NCI-H1694 (cell line): ENCODE results near the gene ANKRD33B.
"Not testable (repeated sequence)": the region's sequence is repeated elsewhere in the genome, so short reads cannot be mapped to it uniquely, and the experiment has no call there.

Experiments
- DNase-seq: peaks from one replicate; lab custom pipeline; 2025; lab: John Stamatoyannopoulos, UW

The ANKRD33B gene

DNA sequence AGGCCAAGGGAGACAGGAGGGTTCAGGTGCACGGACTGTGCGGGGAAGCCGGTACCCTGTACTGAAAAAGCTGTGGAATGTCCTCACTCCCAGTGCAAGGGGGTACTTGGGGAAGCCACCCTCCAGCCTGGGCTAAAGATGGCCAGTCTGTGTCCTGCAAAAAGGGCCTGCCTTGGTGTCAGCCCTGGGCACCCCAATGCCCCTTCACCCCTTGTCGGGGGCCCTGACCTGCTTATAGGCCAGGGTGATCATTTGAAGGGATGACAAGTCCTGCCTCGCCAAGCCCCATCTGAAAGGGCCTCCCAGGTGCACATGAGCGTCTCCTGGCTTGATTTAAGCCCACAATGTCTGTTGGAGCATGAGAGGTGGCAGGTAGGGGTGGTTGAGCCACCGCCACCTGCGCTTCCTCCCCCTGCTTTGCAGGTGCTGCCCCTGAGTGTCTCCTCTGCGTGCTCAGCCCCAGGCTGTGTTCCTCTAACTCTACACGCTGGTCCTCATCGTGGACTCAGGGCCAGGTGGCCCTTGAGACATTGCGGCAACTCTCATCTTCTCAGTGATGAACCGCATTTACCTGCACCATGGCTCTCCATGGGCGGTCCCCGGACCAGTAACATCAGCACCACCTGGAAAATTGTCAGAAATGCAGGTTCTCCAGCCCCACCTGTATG is 97.0 kb downstream of the ANKRD33B start:
- no peak for DNase-seq

DNA sequence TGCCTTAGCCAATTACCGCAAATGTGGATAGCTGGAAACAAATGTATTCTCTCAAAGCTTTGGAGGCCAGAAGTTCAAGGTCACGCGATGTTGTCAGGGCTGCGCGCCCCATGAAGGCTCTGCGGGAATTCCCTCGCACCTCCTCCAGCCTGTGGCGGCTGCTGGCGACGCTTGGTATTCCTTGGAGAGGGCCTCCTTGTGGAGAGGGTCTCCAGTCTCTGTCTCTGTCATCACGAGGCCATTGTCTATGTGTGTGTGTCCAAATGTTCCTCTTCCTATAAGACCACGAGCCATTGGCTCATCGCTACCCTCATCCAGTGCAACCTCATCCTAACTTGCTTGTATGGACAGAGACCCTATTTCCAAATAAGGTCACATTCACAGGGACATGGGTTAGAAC is 97.5 kb downstream of the ANKRD33B start:
- no peak for DNase-seq

DNA sequence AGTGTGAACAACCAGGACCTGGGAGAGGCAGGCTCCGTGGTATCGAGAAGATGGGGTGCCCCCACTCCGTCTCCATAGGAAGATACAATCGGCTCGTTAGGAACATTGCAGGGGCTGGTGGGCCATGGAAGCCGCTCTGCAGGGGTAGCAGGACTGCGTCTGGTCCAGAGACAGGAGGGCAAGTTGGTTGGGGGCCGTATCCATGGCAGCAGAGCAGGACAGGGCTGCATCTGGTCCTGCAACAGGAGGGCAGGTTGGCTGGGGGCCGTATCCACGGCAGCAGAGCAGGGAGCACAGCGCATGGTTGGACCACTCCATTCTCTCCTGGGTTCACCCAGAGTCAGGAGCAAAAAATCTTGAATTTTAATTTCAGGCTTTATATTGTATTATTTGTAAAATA is 98.2 kb downstream of the ANKRD33B start:
- DNase-seq = no peak

DNA sequence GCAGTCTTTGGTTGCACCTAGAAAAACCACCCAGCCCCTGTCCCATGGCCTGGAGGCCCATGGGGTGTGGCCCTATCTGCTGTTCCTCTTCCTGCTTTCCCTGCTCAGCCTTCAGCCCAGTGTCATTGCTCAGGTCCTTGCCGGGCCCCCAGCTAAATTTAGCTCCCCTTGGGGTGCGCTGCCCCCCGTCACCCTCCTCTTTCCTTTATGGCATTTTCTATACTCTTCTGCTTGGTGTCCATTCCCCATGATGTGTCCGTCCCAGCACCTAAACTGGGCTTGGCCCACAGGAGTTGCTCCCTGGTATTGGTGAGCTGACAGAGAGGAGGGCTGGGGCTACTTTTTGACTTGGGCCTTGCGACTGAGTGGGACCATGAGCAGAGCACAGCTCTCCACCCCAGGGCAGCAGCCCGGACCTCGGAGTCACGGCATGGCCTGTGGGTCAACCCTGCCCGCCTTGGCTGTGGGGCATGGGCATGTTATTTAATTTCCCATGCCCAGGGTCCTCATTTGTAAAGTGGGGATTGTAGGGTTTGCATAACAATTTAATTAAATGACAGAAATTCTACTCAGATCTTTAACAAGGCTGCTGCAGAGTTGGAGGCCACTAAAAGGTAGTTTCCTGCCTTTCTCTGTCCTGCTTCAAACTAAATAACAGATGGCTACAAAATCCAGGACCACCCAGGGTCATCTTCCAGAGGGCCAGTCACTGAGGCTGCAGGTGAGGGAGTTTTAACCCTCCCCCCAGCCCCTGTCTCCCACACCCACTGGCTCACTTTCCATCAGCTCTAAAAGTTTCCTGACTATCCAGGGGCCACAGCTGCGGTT is 99.0 kb downstream of the ANKRD33B start:
- DNase-seq = no peak

DNA sequence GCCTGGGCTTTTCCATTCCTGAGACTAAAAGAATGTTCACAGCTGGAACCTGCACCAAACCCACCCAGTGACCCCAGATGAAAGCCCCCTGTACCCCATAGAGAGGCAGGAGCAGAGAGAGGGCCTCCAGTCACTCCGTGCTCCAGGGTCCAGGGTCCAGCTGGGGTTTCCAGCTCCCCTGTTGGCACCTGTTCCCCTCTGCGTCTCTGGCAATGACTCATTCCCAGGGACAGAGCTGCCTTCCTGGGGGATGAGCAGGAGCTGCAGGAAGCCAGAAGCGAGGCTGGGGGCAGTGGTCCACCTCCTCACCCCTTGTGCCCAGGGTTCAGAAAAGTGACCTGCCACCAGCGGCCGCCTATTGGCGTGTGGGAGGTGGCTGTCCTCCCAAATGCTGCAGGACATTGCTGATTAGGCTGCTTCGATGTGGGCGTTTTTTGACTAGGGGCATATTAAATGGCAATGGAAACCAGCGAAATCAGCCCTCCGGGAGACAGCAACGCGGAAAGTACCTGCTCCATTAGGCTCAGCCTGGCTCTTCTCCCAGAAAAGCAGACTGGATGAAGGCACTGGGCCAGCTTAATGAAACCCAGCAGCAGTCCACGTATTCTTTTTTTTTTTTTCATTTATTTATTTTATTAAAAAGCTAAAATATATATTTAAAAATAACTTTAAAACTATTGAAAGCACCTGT is 99.8 kb downstream of the ANKRD33B start:
- DNase-seq = peak; percentile 88

DNA sequence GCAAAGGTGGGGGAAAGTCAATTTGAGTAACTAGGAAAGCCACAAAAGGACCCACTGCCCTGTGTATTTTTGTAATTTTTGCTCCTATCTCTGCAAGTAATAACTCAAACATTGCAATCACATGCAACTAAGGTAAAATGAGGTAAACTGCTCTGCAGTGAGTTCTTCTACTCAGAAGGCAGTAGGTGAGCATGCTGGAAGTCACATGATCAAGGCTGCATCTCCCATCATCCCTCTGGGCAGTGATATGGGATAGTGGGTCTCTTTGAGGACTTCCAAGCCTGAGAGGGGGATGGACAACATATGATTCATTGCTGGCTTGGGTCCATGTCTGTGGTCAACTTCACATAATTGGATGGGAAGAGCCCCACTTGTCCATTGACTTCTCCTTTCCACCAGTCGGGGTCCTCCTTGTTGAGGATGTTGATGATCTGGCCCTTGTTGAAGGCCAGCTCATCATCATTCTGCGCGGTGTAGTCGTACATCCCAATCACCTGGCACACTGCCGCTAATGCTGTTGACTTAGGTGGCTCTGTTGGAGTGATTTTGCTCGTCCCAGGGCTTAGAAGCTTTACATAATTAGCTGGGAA is 100.4 kb downstream of the ANKRD33B start:
- not testable (repeated sequence) for DNase-seq

DNA sequence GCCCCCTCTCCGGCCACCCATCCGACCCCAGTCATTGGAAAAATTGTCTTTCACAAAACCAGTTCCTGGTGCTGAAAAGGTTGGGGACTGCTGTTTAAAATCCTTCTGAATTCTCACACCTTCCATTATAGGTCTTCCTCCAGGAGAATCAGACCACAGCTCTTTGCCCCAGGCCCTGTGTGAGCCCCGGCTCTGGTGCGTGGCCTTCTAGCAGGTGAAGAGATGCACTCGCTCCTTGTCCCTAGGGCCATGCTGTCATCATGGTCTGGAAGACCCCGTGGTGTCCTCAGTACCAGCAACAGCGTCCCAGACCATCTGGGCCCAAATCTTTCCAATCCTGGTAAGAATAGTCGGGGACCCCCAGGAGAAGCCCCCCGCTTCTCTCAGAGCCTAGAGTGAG is 101.9 kb downstream of the ANKRD33B start:
- DNase-seq = no peak

DNA sequence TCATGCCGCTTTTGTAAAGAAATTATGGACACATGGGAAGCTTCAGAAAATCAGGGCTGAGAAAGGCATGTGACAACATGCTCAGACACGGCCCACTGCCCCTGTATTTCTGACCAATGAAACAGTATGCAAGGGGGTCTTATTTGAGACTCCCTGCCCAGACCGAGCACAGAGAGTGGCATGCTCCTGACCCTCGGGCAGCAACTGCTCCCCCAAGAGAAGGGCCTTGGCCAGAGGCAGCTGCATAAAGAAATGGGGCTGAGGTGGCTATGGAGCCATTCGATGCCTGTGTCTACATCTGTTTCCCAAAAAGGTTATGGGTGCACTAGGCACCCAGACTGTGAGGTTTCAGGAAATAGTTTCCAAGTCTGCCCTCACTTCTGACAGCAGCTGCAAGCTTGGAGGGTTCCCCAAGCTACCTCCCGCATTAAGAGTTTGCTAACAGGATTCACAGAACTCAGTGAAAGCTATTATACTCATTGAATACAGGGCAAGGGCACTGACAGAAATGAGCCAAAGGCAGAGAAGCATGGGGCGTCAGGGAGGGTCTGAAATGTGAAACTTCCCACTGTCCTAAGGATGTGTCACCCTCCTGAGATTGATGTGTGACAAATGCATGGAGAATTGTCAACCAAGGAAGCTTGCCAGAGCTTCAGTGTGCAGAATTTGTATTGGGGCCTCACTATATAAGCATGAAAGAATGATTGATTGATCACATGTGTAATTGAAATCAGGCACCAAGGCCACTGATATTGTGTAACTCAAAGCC is 102.8 kb downstream of the ANKRD33B start:
- DNase-seq = no peak

DNA sequence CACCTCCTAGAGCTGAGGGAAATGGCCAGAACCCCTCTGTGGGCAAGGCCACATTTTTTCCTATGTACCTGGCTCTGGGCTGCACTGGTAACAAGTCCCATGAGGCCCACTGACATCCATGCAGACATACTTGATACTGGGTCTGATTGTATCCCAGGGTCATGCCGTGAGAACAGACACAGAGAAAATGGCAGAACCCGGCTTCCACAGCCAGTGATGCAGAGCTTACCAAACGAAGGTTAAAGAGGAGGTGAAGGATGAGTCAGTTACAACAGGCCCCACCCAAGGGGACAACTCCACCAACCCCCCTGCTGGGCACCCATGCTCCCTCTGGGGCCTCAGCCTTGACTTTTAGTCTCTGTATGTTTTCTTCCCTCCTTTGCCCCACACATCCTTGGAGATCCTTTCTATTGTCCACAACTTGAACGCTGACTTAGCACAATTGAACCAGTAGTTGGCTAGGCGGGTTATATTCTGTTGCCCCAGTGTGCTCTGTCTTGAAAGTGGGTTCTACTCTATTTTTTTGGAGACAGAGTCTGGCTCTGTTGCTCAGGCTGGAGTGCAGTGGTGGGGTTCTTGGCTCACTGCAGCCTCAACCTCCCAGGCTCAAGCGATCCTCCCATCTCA is 103.7 kb downstream of the ANKRD33B start:
- no peak for DNase-seq

DNA sequence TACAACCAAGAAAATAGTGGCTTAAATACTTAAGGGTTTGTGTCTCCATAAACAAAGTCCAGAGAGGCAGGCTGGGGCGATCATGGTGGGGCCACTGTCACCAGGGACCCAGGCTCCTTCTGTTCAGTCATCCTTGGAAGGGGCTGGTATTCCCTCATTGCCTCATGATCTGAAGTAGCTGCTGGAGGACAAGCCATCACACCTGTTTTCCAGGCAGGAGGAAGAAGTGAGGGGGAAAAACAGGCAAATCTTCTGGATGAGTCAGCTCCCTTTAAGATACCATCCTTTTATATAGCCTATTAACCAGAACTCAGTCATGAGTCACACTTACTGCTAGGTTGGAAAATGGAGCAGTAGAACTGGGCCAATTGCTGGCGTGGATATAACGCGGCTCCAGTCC is 104.8 kb downstream of the ANKRD33B start:
- DNase-seq = no peak

DNA sequence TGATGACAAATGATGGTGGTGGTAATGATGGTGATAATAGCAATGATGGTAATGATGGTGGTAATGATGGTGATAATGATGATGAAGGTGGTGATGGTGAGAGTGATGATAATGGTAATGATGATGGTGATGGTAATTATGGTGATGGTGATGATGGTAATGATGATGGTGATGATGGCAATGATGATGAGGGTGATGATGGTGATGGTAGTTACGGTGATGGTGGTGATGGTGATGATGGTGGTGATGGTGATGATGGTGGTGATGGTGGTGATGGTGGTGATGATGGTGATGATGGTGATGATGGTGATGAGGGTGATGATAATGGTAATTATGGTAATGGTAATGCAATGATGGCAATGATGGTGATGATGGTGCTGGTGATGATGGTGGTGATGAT is 106.1 kb downstream of the ANKRD33B start:
- no peak for DNase-seq

DNA sequence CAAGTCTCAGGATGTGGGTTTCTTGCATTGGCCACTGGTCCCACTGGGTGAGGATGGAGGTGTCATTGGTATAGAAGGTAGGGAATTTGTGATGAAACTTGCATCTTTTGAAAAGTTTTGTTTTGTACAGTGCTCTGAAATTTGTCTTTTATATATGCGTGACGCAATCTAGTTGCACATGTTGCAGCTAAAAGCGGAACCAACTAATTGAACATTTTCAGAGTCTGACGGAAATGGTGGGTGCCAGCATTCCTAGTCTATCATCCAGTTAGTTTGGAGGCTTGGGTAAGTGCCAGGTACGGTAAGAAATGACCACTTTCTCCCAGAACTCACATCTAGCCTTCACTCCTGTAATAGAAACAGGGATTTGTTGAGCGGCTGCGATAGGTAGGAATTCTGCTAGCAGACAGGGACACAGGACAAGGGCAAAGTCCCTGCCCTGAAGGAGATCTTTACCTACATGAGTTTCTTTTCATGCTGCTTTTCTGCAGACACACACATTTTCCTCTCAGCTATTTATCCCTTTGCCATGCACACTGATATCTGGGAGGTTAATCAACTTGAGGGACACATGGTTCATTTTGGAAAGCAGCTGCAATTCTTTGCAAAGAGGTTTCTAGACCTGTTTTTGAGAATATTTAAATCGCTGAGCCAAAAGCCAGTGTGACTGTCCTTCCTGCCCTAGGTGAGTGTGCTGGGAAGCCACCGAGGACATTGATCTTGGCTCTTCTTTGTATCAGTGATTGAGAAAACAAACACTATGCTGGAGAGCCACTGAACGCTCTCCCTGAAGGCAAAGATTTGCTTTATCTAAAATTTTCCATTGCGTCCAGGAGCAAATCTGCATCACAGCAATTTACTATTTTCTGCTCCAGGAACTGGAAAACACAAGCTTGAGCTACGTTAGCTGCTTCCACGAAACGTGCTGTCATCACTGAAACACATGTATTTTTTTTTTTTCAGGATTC is 107.5 kb downstream of the ANKRD33B start:
- no peak for DNase-seq

DNA sequence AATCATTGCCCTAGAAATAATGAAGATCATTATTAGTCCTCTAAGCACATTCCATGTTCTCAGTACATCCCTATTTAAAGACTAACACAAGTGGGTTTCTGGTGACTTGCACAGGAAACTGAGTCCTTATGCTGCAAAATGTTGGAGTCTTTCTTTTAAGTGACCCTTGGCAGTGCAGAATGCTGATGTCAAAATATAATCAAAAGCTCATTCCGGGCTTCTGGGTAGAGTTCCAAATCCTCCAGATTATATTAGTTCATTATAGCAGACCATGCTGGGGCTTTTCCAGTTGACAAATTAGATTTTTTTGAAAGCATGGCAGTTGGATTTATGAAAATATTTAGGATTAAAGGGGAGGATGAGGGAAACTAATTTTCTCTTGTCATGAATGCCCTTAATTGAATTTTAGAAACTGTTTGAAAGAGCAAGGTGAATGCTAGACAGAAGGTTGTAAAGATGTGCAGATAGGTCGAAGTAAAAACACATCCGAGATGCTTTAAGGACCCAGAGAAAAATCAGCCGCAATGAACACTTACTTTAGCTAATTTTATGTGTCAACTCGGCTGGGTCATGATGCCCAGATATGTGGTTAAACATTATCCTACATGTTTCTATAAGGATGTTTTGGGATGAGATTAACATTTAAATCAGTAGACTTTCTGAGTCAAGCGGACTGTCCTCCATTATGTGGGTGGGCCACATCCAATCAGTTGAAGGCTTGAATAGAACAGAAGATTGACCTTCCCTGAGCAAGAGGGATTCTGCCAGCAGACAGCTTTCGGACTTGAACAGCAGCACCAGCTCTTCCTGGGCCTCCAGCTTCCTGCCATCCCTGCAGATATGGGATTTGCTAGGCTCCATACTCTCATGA is 108.5 kb downstream of the ANKRD33B start:
- DNase-seq = no peak

DNA sequence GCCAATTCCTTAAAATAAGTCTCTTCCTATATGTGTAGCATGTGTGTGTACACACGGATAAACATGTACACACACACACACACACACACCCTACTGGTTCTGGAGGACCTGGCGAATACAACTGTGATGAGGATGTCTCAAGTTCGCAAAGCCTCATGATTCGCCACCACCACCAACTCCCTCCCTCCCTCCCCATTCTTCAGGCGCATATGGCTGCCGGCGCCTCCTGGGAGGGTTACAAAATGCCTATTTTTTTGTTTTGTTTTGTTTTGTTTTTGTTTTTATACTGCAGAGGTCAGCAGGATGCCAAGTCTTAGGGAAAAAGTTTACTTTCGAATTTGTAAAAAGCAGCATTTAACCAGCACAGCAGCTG is 109.1 kb downstream of the ANKRD33B start:
- DNase-seq = no peak

DNA sequence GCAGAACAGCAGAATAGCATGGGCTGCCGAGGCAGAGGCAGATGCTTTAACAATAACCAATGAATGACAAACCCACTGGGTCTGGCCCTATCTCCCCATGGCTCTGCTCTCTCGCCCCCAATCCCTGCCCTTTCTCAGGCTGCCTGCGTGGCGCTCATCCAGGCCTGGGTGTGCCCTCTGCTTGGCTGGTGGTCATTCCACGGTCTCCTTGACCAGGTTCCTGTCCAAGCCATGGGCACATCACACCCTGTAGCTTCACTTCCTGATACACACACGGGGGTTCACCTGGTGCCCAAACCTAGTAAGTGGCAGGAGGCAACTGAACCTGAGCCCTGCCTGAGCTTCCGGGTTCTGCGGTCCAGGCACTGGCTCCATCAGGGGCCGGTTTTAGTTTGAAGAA is 109.5 kb downstream of the ANKRD33B start:
- no peak for DNase-seq

DNA sequence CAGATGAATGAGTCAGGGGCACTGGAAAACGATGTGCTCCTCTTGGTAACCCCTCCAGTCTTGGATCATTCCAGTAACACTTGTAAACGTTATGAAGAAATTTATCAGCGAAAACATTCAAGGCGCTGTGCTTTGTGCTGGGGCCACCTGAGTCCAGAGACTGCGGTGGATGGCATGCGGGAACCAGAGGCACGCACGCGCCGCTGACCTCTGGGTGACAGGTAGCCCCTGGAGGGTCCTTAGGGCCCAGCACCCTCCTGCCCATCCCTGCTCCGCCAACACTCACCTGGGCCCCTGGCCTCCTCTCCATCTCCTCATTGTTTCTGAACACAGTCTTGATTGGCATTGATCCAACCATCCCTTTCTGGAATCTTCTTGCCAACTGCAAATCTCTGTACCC is 110.2 kb downstream of the ANKRD33B start:
- DNase-seq = no peak

DNA sequence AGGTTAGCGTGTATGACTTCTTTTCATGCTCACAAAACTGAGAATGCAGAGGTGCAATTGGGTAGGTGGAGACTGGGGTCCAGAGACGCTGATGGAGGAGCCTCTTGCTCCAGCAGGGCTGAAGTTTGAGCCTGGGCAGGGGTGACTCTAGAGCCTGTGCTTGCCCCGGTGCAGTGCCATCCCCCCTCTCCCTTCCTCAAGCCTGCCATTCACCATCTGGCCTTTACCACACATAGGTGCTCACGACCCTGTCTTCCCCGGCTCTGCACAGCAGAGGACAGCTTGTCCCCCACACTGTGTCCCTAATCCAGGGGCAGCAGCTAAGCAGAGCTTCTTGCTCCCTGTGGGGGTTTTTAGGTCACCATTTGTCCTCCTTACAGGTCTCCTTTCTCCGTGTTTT is 110.7 kb downstream of the ANKRD33B start:
- DNase-seq = no peak

DNA sequence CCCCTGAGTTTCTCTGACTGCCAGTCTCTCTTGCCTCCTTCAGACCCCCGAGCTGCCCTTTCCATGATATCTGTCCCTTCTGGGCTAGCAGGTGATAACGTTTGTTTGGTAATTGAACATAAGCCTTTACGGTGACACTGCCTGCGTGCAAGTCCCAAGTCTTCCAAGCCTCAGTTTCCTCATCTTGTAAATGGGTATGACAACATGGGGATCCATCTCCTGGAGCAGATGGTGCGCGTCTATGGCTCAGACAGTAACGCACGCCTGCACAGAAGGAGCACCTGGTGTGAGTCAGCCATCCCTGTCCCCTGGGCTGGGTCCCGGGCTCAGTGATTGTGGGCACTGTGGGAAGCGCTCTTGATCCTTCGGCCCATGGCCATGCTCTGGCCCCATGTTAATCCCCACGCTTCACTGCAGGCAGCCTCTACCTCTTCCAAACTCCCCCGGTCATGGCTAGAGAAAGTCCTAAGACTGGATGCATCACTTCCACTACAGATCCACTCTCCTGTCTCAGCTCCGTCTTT is 111.4 kb downstream of the ANKRD33B start:
- DNase-seq = no peak

DNA sequence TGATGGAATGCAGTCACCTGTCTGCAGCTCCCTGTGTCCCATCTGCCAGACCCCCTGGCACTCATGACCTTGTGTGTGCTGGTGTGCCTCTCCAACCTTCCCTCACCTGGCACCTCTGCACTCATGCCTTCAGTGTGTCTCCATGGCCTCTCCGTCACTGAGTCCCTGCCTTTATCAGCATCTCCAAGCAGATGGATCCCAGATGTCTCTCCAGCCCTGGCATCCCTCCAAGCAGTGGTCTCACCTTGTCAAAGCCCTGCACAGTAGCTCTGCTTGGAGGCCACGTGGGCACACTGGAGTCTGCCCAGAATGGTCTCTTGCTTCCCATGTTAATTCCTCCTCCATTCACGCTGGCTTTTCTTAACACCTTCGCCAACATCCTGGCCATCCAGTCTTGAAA is 112.4 kb downstream of the ANKRD33B start:
- peak; percentile 57 for DNase-seq
